NCI-H69 (cell line): ENCODE measurements around the gene MARCHF10.
A peak's percentile ranks its signal among the peaks of the same experiment; 100 is the strongest.

ENCODE experiments used
- DNase-seq: peaks from one replicate; lab custom pipeline; 2025; lab: John Stamatoyannopoulos, UW

MARCHF10 gene

DNA sequence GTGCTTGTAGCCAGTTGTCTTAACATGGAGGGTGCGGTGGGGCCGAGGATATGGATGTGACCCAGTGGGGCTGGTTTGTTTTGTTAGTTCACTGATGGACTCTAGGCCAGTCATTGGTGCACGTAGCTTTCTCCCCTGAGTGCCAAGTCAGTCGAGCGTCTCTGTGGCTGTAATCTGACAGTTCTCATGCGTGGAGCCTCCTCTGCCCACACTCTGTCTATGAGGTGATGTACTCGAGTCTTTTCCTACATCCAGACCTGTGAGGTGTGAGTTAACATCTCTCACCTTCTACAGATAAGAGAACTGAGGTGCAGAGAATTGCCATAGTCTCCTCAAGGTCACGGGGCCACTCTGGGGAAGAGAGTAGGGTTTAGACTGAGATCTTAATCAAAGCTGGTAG is 90.2 kb downstream of the MARCHF10 start:
- no peak for DNase-seq

- no peak for DNase-seq
Observed at GRCh38 chr17:62717589-62717855, 90.6 kb downstream of the MARCHF10 start.

GRCh38 chr17:62716834-62717588 is 91.1 kb downstream of the MARCHF10 start:
- no peak for DNase-seq

GRCh38 chr17:62715882-62716390 is 92.2 kb downstream of the MARCHF10 start:
- no peak for DNase-seq

DNA sequence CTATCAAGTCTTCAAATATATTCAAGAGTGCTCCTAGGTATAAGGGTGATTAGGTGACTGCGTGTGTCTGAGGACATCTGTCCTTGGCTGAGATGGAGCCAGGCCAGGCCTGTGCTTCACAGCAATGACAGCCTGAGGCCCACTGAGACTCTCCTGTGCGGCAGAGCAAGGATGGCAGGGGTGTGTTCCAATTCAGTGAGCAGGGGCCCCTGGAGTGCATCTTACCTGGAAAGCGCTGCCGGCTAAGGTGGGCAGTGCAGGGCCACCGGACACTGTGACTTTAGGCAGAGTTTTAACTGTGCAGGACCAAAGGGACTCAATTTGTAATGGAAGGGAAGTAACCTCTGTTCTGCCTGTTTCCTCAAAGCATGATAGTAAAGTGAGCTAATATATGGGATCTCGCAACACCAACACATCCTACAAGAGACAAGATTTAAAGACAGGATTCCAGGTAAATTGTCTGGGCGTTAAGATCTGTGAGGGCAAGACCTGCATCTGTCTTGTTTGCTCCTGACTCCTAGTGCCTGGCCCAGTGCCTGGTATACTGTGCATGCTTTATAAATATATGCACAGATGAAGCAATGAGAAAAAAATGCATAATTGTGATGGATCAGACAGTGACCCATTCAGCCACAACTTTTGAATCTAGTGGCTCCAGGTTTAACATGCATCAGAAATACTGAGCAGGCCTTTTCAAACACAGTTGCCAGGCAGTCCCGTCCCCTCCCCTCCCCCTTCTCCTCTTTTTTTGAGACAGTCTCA is 93.9 kb downstream of the MARCHF10 start:
- DNase-seq, result no peak

DNA sequence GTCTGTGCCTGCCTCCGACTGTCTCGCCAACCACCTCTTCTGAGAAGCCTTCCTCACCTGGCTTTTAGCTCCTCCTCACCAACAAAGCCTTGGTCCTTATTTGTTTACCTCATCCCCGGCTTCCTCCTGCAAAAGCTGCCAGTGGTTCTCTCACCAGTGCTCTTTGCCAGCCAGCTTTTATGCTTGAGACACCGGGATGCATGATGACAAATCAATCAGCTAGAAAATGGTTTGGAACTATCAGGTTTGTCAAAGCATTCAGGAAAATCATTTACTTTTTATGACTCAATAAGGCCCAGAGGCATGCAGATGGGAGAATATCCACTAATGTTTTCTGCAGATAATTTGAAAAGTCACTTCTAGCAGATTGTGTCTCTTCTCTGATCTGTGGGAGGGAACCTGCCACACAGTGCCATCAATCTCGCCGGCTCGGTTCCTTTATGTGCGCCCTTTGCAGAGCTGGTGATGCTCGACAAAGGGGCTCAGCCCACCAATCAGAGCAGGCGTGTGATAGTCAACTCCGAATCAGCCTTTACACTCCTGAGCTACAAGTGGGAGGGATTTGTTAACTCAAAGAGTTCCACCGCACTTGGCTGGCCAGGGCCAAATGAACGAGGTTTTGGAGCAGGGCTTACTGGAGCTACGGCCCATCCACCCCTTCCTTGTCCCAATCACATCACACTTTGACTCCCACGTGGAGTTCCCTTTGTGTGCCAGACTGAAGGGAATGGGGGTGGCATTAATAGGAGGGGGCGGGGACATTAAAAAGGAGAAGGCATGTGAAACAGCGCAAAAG is 94.8 kb downstream of the MARCHF10 start:
- no peak for DNase-seq

- DNase-seq, result no peak
Observed at GRCh38 chr17:62712171-62712581, 95.9 kb downstream of the MARCHF10 start.

GRCh38 chr17:62708587-62708986 is 99.5 kb downstream of the MARCHF10 start:
- no peak for DNase-seq

GRCh38 chr17:62707425-62707739 is 100.7 kb downstream of the MARCHF10 start:
- DNase-seq, result no peak

DNA sequence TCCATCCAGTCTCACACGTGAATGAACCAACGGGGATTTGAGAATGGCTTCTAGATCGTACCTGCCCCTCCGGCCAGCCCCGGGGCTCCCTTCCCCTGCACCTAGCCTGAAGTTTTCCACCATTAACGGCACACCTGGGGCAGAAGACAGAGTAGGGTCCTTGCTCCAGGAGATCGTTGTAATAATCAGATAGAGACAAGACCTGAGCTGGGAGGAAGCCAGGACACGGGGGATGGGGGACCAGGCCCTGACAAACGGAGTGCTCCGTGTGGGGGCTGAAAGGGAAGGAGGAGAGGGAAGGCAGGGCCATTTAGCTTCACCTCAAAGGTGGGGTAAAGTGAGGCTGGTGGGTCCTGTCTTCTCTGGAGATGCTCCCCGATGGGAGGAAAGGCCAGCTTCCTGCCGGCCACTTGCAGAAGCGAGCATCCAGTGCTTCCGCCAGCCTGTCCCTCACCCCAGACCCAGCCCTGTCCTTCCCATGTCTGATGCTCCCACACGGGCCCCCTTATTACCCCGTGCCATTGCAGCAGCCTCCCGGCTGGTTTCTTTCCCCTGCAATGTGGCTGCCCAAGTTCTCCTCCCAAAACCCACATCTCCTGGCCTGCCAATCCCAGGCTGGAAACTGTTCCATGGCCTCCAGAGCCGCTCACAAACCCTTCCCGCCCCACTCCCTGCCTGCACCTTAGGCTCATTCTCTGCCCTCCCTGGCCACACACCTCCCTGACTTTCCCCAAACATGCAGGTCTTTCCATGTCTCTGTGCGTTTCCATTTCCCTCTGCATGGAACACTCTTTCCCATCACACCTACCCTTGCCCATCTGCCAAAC is 101.3 kb downstream of the MARCHF10 start:
- DNase-seq, result no peak

- peak; percentile 40 for DNase-seq
Observed at GRCh38 chr17:62705778-62706597, 102.1 kb downstream of the MARCHF10 start.

- DNase-seq, result no peak
Observed at GRCh38 chr17:62705156-62705777, 102.8 kb downstream of the MARCHF10 start.

- DNase-seq, result peak; percentile 58
Observed at GRCh38 chr17:62704381-62704971, 103.6 kb downstream of the MARCHF10 start.

DNA sequence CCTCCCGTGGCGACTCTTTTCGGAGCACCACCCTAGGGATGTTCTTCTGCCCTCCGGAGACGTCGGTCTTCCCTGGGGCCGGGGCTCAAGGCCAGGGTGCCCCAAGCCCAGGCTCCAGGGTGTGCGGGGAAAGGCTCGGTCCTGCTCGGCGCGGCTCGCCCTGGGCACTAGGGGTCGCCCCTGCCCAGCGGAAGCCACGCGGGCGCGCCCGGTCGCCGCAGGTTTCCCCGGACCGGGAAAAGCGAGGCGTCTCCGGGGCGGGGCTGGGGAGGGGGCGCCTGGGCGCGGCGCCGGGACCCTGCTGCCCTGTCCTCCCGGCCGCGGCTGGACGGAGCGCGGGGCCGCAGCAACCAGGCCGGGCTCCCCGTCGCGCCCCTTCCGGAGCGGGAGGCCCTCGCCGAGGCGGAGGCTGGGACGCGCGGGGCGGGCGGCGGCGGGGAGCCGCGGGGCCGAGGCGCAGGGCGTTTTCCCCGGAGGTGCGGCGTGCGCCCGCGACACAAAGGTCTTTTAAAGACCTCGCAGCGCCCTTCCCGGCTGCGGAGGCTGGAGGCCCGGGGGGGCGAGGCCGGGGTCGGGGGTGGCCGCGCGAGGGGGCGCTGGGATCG is 104.2 kb downstream of the MARCHF10 start:
- DNase-seq, result peak; percentile 80

- peak; percentile 29 for DNase-seq
Observed at GRCh38 chr17:62703261-62703775, 104.8 kb downstream of the MARCHF10 start.

GRCh38 chr17:62702746-62703260 is 105.3 kb downstream of the MARCHF10 start:
- no peak for DNase-seq

DNA sequence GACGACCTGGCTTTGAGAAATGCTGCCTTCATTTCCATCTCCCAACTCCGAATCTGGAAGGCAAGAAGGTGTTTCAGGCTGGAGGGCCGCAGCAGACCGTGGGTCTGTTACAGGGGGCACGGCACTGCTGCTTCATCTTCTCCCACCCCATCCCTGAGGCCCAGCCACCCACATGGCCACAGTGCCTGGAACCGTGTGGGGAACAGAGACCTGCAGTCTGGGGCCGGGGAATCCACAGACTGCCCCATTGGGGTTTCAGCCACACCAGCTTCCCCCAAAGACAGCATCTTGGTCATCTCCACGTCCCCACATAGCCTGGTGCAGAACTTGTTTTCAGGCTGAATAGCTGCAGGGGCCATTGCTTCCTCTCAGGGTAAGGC is 106.4 kb downstream of the MARCHF10 start:
- DNase-seq, result no peak

DNA sequence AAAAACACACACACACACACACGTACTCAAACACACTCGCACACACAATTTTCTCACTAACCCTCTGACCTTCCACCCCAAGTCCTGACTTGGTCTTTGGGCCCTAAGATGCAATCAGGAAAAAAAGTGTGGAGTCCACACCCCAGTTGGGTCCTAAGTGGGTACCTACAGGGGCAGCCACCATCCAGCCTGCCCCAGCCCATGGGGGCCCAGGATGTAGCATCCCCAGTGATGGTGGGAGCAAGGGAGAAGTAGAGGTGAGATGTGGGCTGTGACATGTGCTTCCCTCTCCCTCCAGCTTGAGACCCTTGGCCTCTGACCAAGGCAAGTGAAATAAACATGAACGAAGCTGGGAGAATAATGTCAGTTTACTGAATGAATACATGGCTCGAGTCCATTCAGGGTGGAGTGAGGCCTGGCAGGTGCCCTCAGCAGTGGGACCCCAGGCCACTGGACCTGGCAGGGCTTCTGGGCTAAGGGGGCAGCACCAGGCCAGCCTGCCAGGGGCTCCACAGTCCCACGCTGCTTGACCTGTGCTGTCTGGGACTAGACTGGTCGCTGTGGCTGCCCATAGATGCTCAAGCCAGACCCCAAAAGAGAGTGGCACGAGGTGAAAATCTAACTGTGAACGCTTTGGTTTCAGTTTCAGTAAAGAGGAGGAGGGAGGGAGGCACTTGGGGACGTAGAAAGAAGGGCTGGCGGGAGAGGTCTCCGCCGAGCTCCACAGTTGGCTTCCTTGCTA is 107.0 kb downstream of the MARCHF10 start:
- no peak for DNase-seq

- DNase-seq, result peak; percentile 53
Observed at GRCh38 chr17:62698459-62698858, 109.7 kb downstream of the MARCHF10 start.
